ENCODE measurements around the gene LRPPRC.

LRPPRC gene

DNA sequence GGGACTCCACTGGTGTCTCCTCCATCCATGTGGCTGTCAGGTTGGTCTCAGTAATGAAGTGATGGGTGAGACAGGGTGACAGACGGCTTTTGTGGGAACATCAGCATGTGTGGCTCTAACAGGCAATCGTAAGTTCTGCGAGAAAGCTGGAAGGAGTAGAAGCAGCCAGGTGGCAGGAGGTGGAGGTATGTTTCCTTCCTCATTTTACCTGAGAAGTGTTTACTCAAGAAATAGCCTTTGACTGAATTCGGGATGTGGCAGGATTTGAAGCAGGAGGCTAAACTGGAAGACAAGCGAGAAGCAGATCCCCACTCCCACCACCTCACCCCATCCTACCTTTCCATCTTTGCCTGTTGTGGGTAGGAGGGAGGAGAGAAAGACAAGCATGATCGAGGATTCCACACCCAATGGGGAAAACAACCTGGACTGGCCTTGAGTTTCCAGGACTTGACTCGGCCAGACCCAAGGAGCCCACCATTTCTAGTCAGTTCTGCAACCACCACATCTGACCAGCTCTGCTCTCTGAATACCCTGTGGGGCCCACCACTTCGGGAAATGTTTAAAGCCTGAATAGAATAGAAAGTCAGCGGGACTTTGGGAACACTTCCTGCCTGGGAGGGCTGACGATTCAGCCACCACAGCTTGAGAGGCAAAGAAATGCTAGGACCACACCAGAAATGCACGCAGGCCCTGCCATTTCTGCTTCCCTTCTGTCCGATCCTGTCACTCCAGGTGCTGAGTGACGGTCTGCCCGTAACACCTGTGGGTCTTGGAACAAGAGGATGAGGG is 155.8 kb downstream of the LRPPRC start:
- H3K4me1 ChIP-seq (ENCODE audit: insufficient read depth, low read length), result no peaks in the 10 kb centered on the region
- H3K4me3 ChIP-seq (ENCODE audit: low read length), result no peak overlapping the region
- no peaks in the 10 kb centered on the region for H3K36me3 ChIP-seq (ENCODE audit: insufficient read depth, low read length)
- no peaks in the 10 kb centered on the region for H3K9me3 ChIP-seq (ENCODE audit: low read length)
- H3K27me3 ChIP-seq (ENCODE audit: insufficient read depth, low read length), result no peaks in the 10 kb centered on the region
- no peak overlapping the region for H2AFZ ChIP-seq (ENCODE audit: low read depth, low read length)

DNA sequence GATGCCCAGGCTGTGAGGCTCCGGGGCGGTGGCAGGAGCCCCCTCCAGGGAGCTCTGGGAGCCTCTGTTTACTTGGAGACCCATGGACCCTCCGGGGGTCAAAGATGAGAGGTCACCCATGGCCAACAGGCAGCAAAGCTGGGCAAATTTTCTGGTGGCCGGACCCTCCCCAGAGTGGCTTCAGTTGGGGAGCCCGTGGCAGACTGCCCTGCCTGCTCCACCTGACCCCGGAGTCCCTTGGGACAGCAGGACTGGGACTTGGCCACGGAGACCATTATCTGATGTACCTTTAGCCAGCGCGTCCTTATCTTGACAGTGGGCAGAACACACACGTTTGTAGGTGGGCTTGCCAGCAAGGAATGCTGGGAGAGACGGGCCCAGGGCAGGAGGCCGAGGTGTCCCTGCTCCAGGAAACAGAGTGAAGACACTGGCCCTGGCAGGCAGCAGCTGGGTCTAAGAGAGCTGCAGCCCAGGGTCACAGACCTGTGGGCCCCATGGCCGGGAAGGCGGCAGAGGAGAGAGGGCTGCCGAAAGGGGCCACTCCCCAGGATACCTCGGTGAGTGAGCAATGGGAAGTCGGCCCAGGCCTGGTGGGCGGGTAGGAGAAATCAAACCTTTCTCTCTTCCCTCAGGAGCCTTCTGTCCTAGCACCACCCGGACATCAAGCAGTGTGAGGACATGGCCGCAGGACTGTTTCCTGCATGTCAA is 157.1 kb downstream of the LRPPRC start, which contains the start of the genes ABCG5 and ABCG8:
Gene ABCG5 (minus strand): TSS at position 280 of the 708 bp plus-strand sequence. CDS start 160 bp downstream, at position 120.
Gene ABCG8 (plus strand): TSS at position 412 of the 708 bp plus-strand sequence. CDS start 83 bp downstream, at position 495.
- Histone ChIP-seq H3K9me3 (ENCODE audit: low read length) (no peaks in the 10 kb centered on the region), H3K4me3 (ENCODE audit: low read length) (no peak within 1 kb of the TSS), H3K27me3 (ENCODE audit: insufficient read depth, low read length) (no peaks in the 10 kb centered on the region), H2AFZ (ENCODE audit: low read depth, low read length) (no peak within 1 kb of the TSS), H3K36me3 (ENCODE audit: insufficient read depth, low read length) (no peaks in the 10 kb centered on the region), H3K4me1 (ENCODE audit: insufficient read depth, low read length) (no peaks in the 10 kb centered on the region)

DNA sequence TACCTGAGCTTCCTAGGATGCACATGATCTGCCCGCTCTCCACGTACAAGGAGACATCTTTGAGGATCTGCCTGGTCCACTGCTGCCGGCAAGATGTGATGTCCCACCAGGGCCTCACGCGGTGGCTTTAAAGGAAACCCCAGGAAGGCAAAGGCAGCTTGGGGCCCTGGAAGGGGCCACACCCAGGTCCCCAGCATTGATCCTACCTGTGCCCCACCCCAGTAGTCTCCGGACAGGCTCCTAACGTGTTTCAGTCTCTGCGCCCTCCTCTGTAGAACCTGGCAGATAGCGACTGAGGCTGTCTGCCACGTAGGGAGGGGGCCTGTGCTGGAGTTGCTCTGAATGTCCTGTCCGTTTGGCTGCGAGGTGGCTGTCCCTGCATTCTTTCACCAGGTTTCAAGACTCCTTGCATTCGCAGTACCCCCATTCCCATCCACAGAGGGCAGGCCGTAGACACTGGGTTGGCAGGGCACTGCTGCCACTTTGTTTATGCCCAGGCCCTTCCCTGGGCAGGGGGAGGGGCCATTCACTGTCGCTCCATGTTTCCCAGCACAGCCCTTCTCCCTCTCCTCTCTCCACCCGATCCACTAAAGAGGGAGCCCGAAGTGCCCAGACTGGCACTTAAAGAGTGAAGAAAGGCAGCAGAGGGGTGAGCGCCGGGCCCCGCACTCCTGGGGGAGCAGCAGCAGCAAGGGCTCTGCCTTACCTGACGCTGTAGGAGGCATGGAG is 157.8 kb downstream of the LRPPRC start:
- no peaks in the 10 kb centered on the region for H3K36me3 ChIP-seq (ENCODE audit: insufficient read depth, low read length)
- no peak overlapping the region for H2AFZ ChIP-seq (ENCODE audit: low read depth, low read length)
- H3K4me3 ChIP-seq (ENCODE audit: low read length), result no peak overlapping the region
- no peaks in the 10 kb centered on the region for H3K27me3 ChIP-seq (ENCODE audit: insufficient read depth, low read length)
- H3K9me3 ChIP-seq (ENCODE audit: low read length), result no peaks in the 10 kb centered on the region
- no peaks in the 10 kb centered on the region for H3K4me1 ChIP-seq (ENCODE audit: insufficient read depth, low read length)

DNA sequence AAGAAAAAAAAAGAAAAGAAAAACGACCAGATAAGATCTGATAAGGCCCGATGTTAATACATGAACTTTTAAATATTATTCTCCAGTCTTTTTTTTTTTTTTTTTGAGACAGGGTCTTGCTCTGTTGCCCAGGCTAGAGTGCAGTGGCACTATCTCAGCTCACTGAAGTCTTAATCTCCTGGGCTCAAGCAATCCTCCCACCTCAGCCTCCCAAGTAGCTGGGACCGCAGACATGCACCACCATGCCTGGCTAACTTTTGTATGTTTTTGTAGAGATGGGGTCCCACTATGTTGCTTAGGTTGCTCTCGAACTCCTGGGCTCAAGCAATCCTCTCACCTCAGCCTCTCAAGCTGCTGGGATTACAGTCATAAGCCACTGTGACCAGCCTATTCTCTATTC is 158.8 kb downstream of the LRPPRC start:
- no peaks in the 10 kb centered on the region for H3K4me1 ChIP-seq (ENCODE audit: insufficient read depth, low read length)
- no peaks in the 10 kb centered on the region for H3K27me3 ChIP-seq (ENCODE audit: insufficient read depth, low read length)
- no peak overlapping the region for H3K4me3 ChIP-seq (ENCODE audit: low read length)
- H3K36me3 ChIP-seq (ENCODE audit: insufficient read depth, low read length), result no peaks in the 10 kb centered on the region
- no peak overlapping the region for H2AFZ ChIP-seq (ENCODE audit: low read depth, low read length)
- H3K9me3 ChIP-seq (ENCODE audit: low read length), result no peaks in the 10 kb centered on the region

All from neuron (in vitro differentiated cells).